Karpas-422 (cell line): Measurements from ENCODE around the gene KIFAP3. TPM values are rescaled to one million over a fixed set of nuclear protein-coding genes. Genes with fewer than 3 reads are reported as not detected.
"Not testable (repeated sequence)": the region's sequence is repeated elsewhere in the genome, so short reads cannot be mapped to it uniquely, and the experiment has no call there.

Experiments
- DNase-seq: peaks from one replicate; pipeline ENCODE4 v3.0.0-alpha.2; 2015
- H2AFZ ChIP-seq: fragments of 200-600 bp; sonication (generic); 2 replicates; pipeline ENCODE4 v1.6.1; 2014; ENCODE audit warnings: antibody characterized with exemption, low read length, mixed read lengths
- H3K27ac ChIP-seq: fragments of 200-600 bp; sonication (generic); 2 replicates; pipeline ENCODE4 v1.5.1; 2014; ENCODE audit warnings: mild to moderate bottlenecking, low read length, moderate library complexity
- H3K27me3 ChIP-seq: fragments of 200-600 bp; sonication (generic); 2 replicates; pipeline ENCODE4 v1.6.1; 2014; ENCODE audit warnings: low read length, mixed read lengths
- H3K36me3 ChIP-seq: fragments of 200-600 bp; sonication (generic); 2 replicates; pipeline ENCODE4 v1.6.1; 2014; ENCODE audit warnings: low read length, mixed read lengths; ENCODE audit not compliant: insufficient read depth
- H3K4me1 ChIP-seq: fragments of 200-600 bp; sonication (generic); 2 replicates; pipeline ENCODE4 v1.6.1; 2014; ENCODE audit warnings: mild to moderate bottlenecking, low read length, mixed read lengths
- H3K4me2 ChIP-seq: fragments of 200-600 bp; sonication (generic); 2 replicates; pipeline ENCODE4 v1.6.1; 2014; ENCODE audit warnings: low read length, low read depth, mild to moderate bottlenecking; ENCODE audit not compliant: poor library complexity, severe bottlenecking
- H3K4me3 ChIP-seq: fragments of 200-600 bp; sonication (generic); 2 replicates; pipeline ENCODE4 v1.5.1; 2014; ENCODE audit warnings: mild to moderate bottlenecking, antibody characterized with exemption, low read length, mixed read lengths
- H3K79me2 ChIP-seq: fragments of 200-600 bp; sonication (generic); 2 replicates; pipeline ENCODE4 v1.6.1; 2014; ENCODE audit warnings: mild to moderate bottlenecking, low read length, mixed read lengths
- H3K9ac ChIP-seq: fragments of 200-600 bp; sonication (generic); 2 replicates; pipeline ENCODE4 v1.6.0; 2014; ENCODE audit warnings: low read length
- H3K9me2 ChIP-seq: fragments of 200-600 bp; sonication (generic), shearing (Covaris generic); replicated peaks from 2 replicates; pipeline ENCODE4 v1.6.0; 2014; ENCODE audit warnings: mild to moderate bottlenecking, low read length, moderate library complexity; ENCODE audit not compliant: insufficient read depth
- H3K9me3 ChIP-seq: fragments of 300-700, 200-600 bp; sonication (generic); 2 replicates; pipeline ENCODE4 v1.6.1; 2014; ENCODE audit warnings: low read length, mixed read lengths
- H4K20me1 ChIP-seq: fragments of 200-600 bp; sonication (generic); 2 replicates; pipeline ENCODE4 v1.6.1; 2014; ENCODE audit warnings: mild to moderate bottlenecking, antibody characterized with exemption, low read length, low read depth; ENCODE audit not compliant: insufficient read depth
- total RNA-seq: library from RNA; depleted of rRNA; stranded (reverse); fragments of >200 nt; shearing (Covaris generic); gene quantifications from 2 replicates; pipeline ENCODE4 v1.2.3, GENCODE V29; 2014; ENCODE audit warnings: low replicate concordance

KIFAP3 gene
- total RNA-seq, 1 experiment from 2014 or later = 8.1 TPM

DNA sequence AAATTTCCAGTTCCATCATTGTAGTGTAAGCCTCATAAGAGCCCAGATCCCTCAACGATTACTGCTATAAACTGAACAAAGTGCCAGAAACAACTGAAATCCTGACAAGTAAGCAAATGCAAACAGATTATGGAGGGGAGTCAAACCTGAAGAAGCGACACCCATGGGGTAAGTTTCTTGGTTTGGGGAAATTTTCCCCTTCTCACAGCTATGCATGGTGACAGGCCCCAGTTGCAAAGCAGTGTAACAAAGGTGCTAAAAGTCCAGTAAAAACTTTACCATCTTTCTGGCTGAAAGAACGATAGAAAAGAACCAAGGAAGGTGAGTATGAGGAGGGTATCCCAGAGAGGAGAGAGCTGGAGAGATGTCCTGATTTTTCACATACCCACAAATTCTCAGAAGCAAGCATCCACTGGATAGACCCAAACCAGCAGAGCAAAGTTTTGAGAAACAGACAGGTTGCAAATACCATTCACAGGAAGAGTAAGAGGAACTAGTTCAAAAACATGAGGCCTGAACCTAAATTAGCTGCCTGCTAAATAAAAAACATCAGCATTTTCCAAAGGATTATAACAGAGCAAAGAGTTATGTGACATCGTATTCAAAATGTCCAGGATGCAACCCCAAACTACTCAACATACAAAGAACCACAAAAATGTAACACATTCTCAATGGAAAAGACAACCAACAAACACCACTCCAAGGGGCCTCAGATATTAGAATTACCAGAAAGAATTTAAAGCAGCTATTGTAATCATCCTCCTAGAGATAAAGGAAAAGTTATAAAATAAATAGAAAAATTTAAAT is 195.3 kb downstream of the KIFAP3 start:
- no peaks in the 10 kb centered on the region for H3K27me3 ChIP-seq
- H3K9ac ChIP-seq = no peak overlapping the region
- peaks cover 23% of the 10 kb centered on the region for H3K36me3 ChIP-seq
- H3K4me1 ChIP-seq = peaks cover 7% of the 10 kb centered on the region
- 0 out of 2 replicates have a peak overlapping the region, but pooled peaks have one; percentile 6 for H3K27ac ChIP-seq
- peaks cover 26% of the 10 kb centered on the region for H3K79me2 ChIP-seq
- no peak overlapping the region for H3K4me2 ChIP-seq
- no peak overlapping the region for H3K4me3 ChIP-seq
- no peaks in the 10 kb centered on the region for H4K20me1 ChIP-seq
- H2AFZ ChIP-seq = no peak overlapping the region
- no peaks in the 10 kb centered on the region; the same call in 1 of the 2 replicates for H3K9me3 ChIP-seq
- H3K9me2 ChIP-seq = no peaks in the 10 kb centered on the region
- DNase-seq = no peak

DNA sequence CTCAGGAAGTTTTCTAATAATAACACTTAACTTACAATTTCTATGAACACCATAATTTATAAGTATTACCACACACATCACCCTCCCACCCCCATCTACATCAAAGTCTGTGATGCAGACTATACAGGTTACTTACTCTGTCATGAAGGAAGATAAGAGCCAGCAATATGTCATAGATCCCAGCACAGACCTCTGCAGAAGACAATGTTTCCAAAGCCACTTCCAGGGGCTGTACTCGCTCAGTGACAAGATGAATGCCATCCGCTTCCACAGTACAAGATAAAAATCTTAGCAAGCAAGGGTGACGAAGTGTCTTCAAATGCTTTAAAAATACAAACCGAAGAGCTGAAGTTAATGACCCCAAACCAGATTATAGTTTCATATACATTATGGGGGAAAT is 196.0 kb downstream of the KIFAP3 start:
- Histone ChIP-seq H3K79me2 (peaks cover 29% of the 10 kb centered on the region), H3K27me3 (no peaks in the 10 kb centered on the region), H3K4me1 (peaks cover 15% of the 10 kb centered on the region), H3K4me2 (no peak overlapping the region), H3K9me2 (no peaks in the 10 kb centered on the region), H4K20me1 (no peaks in the 10 kb centered on the region), H3K4me3 (no peak overlapping the region), H2AFZ (no peak overlapping the region), H3K27ac (no peak overlapping the region), H3K9ac (no peak overlapping the region), H3K36me3 (peaks cover 30% of the 10 kb centered on the region), H3K9me3 (no peaks in the 10 kb centered on the region; the same call in 1 of the 2 replicates)
- DNase-seq = no peak

DNA sequence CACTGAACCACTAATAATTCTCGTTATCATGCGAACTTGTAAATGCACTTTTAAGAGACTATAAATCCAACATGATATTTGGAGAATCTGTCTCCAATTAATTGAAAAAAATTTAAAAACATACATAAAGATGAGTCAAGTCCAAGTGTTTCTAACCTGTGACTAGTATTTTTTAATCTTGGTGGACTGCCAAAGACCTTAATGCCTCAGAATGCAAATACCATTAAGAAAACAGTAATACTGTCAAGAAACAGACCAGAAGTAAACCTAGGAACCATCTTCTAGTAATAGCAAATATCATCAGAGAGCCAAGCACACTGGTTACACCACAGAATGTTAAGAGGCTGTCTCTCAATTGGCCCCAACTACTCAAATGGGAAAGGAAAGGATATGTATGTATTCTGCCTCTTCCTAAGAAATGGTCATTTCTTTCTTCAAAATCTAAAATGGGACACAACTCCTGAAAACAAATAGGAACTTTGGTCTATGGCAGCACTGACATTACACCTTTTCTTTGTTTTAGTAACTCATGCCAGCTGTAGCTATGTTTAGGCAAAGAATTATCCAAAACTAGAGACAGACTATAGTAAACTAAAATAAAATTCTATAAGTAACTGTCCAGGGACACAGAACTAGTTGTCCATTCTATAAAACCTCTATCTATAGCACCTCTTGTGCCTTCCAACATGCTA is 196.5 kb downstream of the KIFAP3 start:
- Histone ChIP-seq H2AFZ (no peak overlapping the region), H3K9me2 (no peaks in the 10 kb centered on the region), H3K36me3 (peaks cover 36% of the 10 kb centered on the region), H3K4me1 (peaks cover 18% of the 10 kb centered on the region), H3K9me3 (no peaks in the 10 kb centered on the region; the same call in 1 of the 2 replicates), H3K9ac (no peak overlapping the region), H3K27ac (no peak overlapping the region), H3K27me3 (no peaks in the 10 kb centered on the region), H4K20me1 (no peaks in the 10 kb centered on the region), H3K4me3 (no peak overlapping the region), H3K79me2 (peaks cover 29% of the 10 kb centered on the region), H3K4me2 (no peak overlapping the region)
- no peak for DNase-seq

DNA sequence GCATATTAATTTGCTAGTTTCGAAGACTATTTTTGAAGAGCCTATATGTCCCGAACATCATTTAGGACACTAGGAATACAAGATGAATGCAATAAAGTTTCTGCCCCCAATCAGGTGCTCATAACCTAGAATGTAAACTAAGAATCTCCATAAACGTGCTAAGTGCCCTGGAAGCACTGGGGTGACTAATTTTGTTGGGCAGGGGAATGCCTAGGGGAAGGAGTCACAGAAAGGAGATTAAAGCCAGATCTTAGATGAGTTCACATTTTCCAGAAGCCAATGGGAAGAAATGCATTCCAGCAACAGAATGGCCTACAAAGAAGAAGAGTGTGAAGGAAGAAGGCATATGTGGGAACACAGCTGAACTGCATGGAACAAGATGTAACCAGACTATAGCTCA is 200.3 kb downstream of the KIFAP3 start:
- H3K4me2 ChIP-seq = peak overlapping the region; percentile 37
- no peaks in the 10 kb centered on the region for H3K9me2 ChIP-seq
- H3K9me3 ChIP-seq = no peaks in the 10 kb centered on the region; the same call in 1 of the 2 replicates
- DNase-seq = no peak
- no peak overlapping the region for H2AFZ ChIP-seq
- 0 out of 2 replicates have a peak overlapping the region, but pooled peaks have one; percentile 8 for H3K4me3 ChIP-seq
- H3K36me3 ChIP-seq = peaks cover 69% of the 10 kb centered on the region
- no peak overlapping the region for H3K9ac ChIP-seq
- no peaks in the 10 kb centered on the region for H4K20me1 ChIP-seq
- H3K27me3 ChIP-seq = no peaks in the 10 kb centered on the region
- H3K4me1 ChIP-seq = peaks cover 14% of the 10 kb centered on the region
- peaks cover 20% of the 10 kb centered on the region for H3K79me2 ChIP-seq
- peak overlapping the region; percentile 74 for H3K27ac ChIP-seq

DNA sequence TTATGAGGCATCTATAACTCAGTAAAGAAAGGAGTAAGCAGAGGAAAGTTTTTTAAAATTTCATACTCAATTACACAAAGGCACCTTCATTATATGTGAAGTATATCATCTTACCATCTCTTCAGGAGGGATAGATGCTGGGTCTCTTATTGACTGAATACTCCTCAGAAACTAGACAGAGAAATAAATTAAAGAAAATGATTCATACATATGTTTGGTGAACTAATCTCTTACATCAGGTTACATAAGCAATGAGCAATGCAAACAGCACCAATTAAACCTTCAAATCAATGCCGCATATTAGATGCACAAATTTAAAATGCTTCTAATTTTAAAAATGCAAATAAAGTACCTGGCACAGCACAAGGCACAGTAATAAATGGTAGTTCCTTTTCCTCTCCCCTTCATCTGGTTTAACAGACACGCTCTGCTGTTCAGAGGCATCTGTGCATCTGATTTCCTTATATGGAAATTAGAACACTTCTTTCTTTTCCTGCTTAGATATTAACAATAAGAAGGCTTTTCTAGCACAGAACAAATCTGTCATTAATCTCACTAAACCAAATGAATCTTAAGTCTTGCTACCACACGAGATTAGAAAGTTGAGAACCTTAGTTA is 200.8 kb downstream of the KIFAP3 start:
- peak overlapping the region; percentile 8; the same call in 1 of the 2 replicates for H3K4me3 ChIP-seq
- DNase-seq = peak; percentile 64
- H2AFZ ChIP-seq = no peak overlapping the region
- H3K27me3 ChIP-seq = no peaks in the 10 kb centered on the region
- H4K20me1 ChIP-seq = no peaks in the 10 kb centered on the region
- peaks cover 17% of the 10 kb centered on the region for H3K79me2 ChIP-seq
- H3K4me2 ChIP-seq = peak overlapping the region; percentile 37
- H3K9me2 ChIP-seq = no peaks in the 10 kb centered on the region
- H3K4me1 ChIP-seq = peaks cover 13% of the 10 kb centered on the region
- no peaks in the 10 kb centered on the region; the same call in 1 of the 2 replicates for H3K9me3 ChIP-seq
- H3K9ac ChIP-seq = no peak overlapping the region
- peaks cover 75% of the 10 kb centered on the region for H3K36me3 ChIP-seq
- H3K27ac ChIP-seq = peak overlapping the region; percentile 74

DNA sequence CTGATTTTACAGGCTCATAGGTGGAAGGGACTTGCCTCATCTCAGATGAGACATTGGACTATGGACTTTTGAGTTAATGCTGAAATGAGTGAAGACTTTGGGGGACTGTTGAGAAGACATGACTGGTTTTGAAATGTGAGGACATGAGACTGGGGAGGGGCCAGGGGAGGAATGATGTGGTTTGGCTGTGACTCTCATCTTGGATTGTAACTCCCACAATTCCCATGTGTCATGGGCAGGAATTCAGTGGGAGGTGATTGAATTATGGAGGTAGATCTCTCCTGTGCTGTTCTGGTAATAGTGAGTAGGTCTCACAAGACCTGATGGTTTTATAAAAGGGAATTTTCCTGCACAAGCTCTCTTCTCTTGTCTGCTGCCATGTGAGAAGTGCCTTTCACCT is 201.6 kb downstream of the KIFAP3 start:
- no peaks in the 10 kb centered on the region for H3K9me2 ChIP-seq
- H3K4me3 ChIP-seq = no peak overlapping the region
- no peaks in the 10 kb centered on the region for H3K27me3 ChIP-seq
- no peak overlapping the region; the same call in 1 of the 2 replicates for H3K27ac ChIP-seq
- H3K9me3 ChIP-seq = no peaks in the 10 kb centered on the region; the same call in 1 of the 2 replicates
- H2AFZ ChIP-seq = no peak overlapping the region
- no peak overlapping the region for H3K4me2 ChIP-seq
- H3K79me2 ChIP-seq = peaks cover 17% of the 10 kb centered on the region
- H3K36me3 ChIP-seq = peaks cover 78% of the 10 kb centered on the region
- H4K20me1 ChIP-seq = no peaks in the 10 kb centered on the region
- no peak for DNase-seq
- peaks cover 13% of the 10 kb centered on the region for H3K4me1 ChIP-seq
- H3K9ac ChIP-seq = no peak overlapping the region

DNA sequence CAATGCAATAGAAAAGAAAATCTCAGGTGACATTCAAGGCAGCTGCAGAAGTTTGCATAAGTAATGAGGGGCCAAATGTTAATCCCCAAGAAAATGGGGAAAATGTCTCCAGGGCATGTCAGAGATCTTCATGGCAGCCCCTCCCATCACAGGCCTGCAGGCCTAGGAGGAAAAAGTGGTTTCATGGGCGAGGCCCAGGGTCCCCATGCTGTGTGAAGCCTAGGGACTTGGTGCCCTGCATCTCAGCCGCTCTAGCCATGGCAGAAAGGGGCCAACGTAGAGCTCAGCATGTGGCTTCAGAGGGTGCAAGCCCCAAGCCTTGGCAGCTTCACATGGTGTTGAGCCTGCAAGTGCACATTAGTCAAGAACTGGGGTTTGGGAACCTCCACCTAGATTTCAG is 202.5 kb downstream of the KIFAP3 start:
- H2AFZ ChIP-seq, H3K9me3 ChIP-seq, H3K9ac ChIP-seq, H3K4me3 ChIP-seq, H3K27ac ChIP-seq, H4K20me1 ChIP-seq, H3K4me2 ChIP-seq, H3K9me2 ChIP-seq, H3K27me3 ChIP-seq, DNase-seq: not testable (repeated sequence)
- Histone ChIP-seq H3K79me2 (peaks cover 15% of the 10 kb centered on the region), H3K36me3 (peaks cover 81% of the 10 kb centered on the region), H3K4me1 (peaks cover 13% of the 10 kb centered on the region)
